Activated naive CD8-positive, alpha-beta T cell treated with anti-CD3 and anti-CD28 coated beads for 36 hours (primary cell): ENCODE measurements around the gene MEGF10. TPM values are rescaled to one million over a fixed set of nuclear protein-coding genes. Genes with fewer than 3 reads are reported as not detected.

ENCODE experiments used
- DNase-seq: peaks from one replicate; pipeline ENCODE4 v3.0.0; 2021
- H3K27ac Mint-ChIP-seq: one replicate; pipeline ENCODE4 v1.8.0; 2022; ENCODE audit warnings: mild to moderate bottlenecking, moderate library complexity, mixed read lengths
- H3K27me3 Mint-ChIP-seq: one replicate; pipeline ENCODE4 v1.8.0; 2022; ENCODE audit warnings: mild to moderate bottlenecking, mixed read lengths
- H3K36me3 Mint-ChIP-seq: one replicate; pipeline ENCODE4 v1.8.0; 2021; ENCODE audit warnings: mild to moderate bottlenecking, mixed read lengths
- H3K4me1 Mint-ChIP-seq: one replicate; pipeline ENCODE4 v1.8.0; 2021; ENCODE audit warnings: mixed read lengths
- H3K4me3 Mint-ChIP-seq: one replicate; pipeline ENCODE4 v1.8.0; 2022; ENCODE audit warnings: mild to moderate bottlenecking, moderate library complexity, mixed read lengths
- H3K9me3 Mint-ChIP-seq: one replicate; pipeline ENCODE4 v1.8.0; 2022; ENCODE audit warnings: mixed read lengths
- total RNA-seq, 2 experiments: library from RNA; stranded (reverse); gene quantifications; one replicate each; pipeline ENCODE4 v1.2.3, GENCODE V29; 2021

The MEGF10 gene
- total RNA-seq, 2 experiments from 2014 or later = not detected

- no peaks in the 10 kb centered on the region for H3K4me1 Mint-ChIP-seq
- H3K9me3 Mint-ChIP-seq = no peaks in the 10 kb centered on the region
- no peak overlapping the region for H3K27ac Mint-ChIP-seq
- no peak for DNase-seq
- peaks cover 17% of the 10 kb centered on the region for H3K27me3 Mint-ChIP-seq
- H3K4me3 Mint-ChIP-seq = no peak overlapping the region
- no peaks in the 10 kb centered on the region for H3K36me3 Mint-ChIP-seq
These were observed 68.1 kb downstream of the MEGF10 start for GRCh38 chr5:127358740-127359139.

- no peak for DNase-seq
- Mint-ChIP-seq H3K27me3 (peaks cover 23% of the 10 kb centered on the region), H3K4me3 (no peak overlapping the region), H3K27ac (no peak overlapping the region), H3K4me1 (no peaks in the 10 kb centered on the region), H3K36me3 (no peaks in the 10 kb centered on the region), H3K9me3 (no peaks in the 10 kb centered on the region)
These were observed 68.9 kb downstream of the MEGF10 start for GRCh38 chr5:127359502-127359901.

- Mint-ChIP-seq H3K9me3 (no peaks in the 10 kb centered on the region), H3K27ac (no peak overlapping the region), H3K27me3 (peaks cover 36% of the 10 kb centered on the region), H3K36me3 (no peaks in the 10 kb centered on the region), H3K4me3 (no peak overlapping the region), H3K4me1 (no peaks in the 10 kb centered on the region)
- DNase-seq = no peak
These were observed 72.8 kb downstream of the MEGF10 start for GRCh38 chr5:127363403-127363802.

GRCh38 chr5:127367029-127367428, 76.4 kb downstream of the MEGF10 start:
- Mint-ChIP-seq H3K9me3 (no peaks in the 10 kb centered on the region), H3K4me3 (no peak overlapping the region), H3K27ac (no peak overlapping the region), H3K4me1 (no peaks in the 10 kb centered on the region), H3K27me3 (peaks cover 36% of the 10 kb centered on the region), H3K36me3 (no peaks in the 10 kb centered on the region)
- no peak for DNase-seq

GRCh38 chr5:127367946-127368465, 77.4 kb downstream of the MEGF10 start:
- Mint-ChIP-seq H3K27ac (no peak overlapping the region), H3K27me3 (peaks cover 40% of the 10 kb centered on the region), H3K4me1 (no peaks in the 10 kb centered on the region), H3K4me3 (no peak overlapping the region), H3K9me3 (no peaks in the 10 kb centered on the region), H3K36me3 (no peaks in the 10 kb centered on the region)
- no peak for DNase-seq

GRCh38 chr5:127369796-127370195, 79.2 kb downstream of the MEGF10 start:
- Mint-ChIP-seq H3K27me3 (peaks cover 31% of the 10 kb centered on the region), H3K4me3 (no peak overlapping the region), H3K9me3 (peaks cover 1% of the 10 kb centered on the region), H3K27ac (no peak overlapping the region), H3K4me1 (no peaks in the 10 kb centered on the region), H3K36me3 (no peaks in the 10 kb centered on the region)
- DNase-seq = no peak

- Mint-ChIP-seq H3K36me3 (no peaks in the 10 kb centered on the region), H3K4me1 (no peaks in the 10 kb centered on the region), H3K27ac (no peak overlapping the region), H3K9me3 (peaks cover 3% of the 10 kb centered on the region), H3K27me3 (peaks cover 28% of the 10 kb centered on the region), H3K4me3 (no peak overlapping the region)
- DNase-seq = no peak
These were observed 80.0 kb downstream of the MEGF10 start for GRCh38 chr5:127370631-127371030.

- DNase-seq = no peak
- no peaks in the 10 kb centered on the region for H3K4me1 Mint-ChIP-seq
- peaks cover 3% of the 10 kb centered on the region for H3K9me3 Mint-ChIP-seq
These were observed 83.4 kb downstream of the MEGF10 start for GRCh38 chr5:127373858-127374491.

GRCh38 chr5:127375124-127375523, 84.5 kb downstream of the MEGF10 start:
- H3K27ac Mint-ChIP-seq = no peak overlapping the region
- H3K36me3 Mint-ChIP-seq = no peaks in the 10 kb centered on the region
- H3K4me3 Mint-ChIP-seq = no peak overlapping the region
- peaks cover 3% of the 10 kb centered on the region for H3K9me3 Mint-ChIP-seq
- H3K27me3 Mint-ChIP-seq = peaks cover 17% of the 10 kb centered on the region
- no peaks in the 10 kb centered on the region for H3K4me1 Mint-ChIP-seq
- DNase-seq = no peak

More at GRCh38 chr5:127373858-127374491, 83.4 kb downstream of the MEGF10 start:
- Mint-ChIP-seq H3K4me3 (no peak overlapping the region), H3K27ac (no peak overlapping the region), H3K36me3 (no peaks in the 10 kb centered on the region), H3K27me3 (peaks cover 13% of the 10 kb centered on the region)

- peaks cover 3% of the 10 kb centered on the region for H3K9me3 Mint-ChIP-seq
These were observed 85.0 kb downstream of the MEGF10 start for GRCh38 chr5:127375544-127376091.

GRCh38 chr5:127377651-127378050, 87.1 kb downstream of the MEGF10 start:
- no peak for DNase-seq
- Mint-ChIP-seq H3K4me1 (no peaks in the 10 kb centered on the region), H3K36me3 (no peaks in the 10 kb centered on the region), H3K9me3 (peaks cover 3% of the 10 kb centered on the region), H3K27ac (no peak overlapping the region), H3K4me3 (no peak overlapping the region), H3K27me3 (peaks cover 8% of the 10 kb centered on the region)

More at GRCh38 chr5:127375544-127376091, 85.0 kb downstream of the MEGF10 start:
- H3K27ac Mint-ChIP-seq = no peak overlapping the region
- no peak overlapping the region for H3K4me3 Mint-ChIP-seq
- no peaks in the 10 kb centered on the region for H3K36me3 Mint-ChIP-seq
- DNase-seq = no peak
- peaks cover 17% of the 10 kb centered on the region for H3K27me3 Mint-ChIP-seq
- H3K4me1 Mint-ChIP-seq = no peaks in the 10 kb centered on the region

- Mint-ChIP-seq H3K4me3 (no peak overlapping the region), H3K36me3 (no peaks in the 10 kb centered on the region), H3K27me3 (no peaks in the 10 kb centered on the region), H3K9me3 (no peaks in the 10 kb centered on the region), H3K27ac (no peak overlapping the region), H3K4me1 (no peaks in the 10 kb centered on the region)
- DNase-seq = no peak
These were observed 95.3 kb downstream of the MEGF10 start for GRCh38 chr5:127385936-127386335.

- DNase-seq = no peak
- H3K4me3 Mint-ChIP-seq = no peak overlapping the region
These were observed 96.0 kb downstream of the MEGF10 start for GRCh38 chr5:127386557-127386956.

GRCh38 chr5:127389601-127390000, 99.0 kb downstream of the MEGF10 start:
- H3K27ac Mint-ChIP-seq = no peak overlapping the region
- no peak overlapping the region for H3K4me3 Mint-ChIP-seq
- DNase-seq = no peak
- H3K9me3 Mint-ChIP-seq = no peaks in the 10 kb centered on the region
- H3K36me3 Mint-ChIP-seq = no peaks in the 10 kb centered on the region
- no peaks in the 10 kb centered on the region for H3K4me1 Mint-ChIP-seq
- H3K27me3 Mint-ChIP-seq = no peaks in the 10 kb centered on the region

More at GRCh38 chr5:127386557-127386956, 96.0 kb downstream of the MEGF10 start:
- Mint-ChIP-seq H3K9me3 (no peaks in the 10 kb centered on the region), H3K36me3 (no peaks in the 10 kb centered on the region), H3K4me1 (no peaks in the 10 kb centered on the region), H3K27me3 (no peaks in the 10 kb centered on the region), H3K27ac (no peak overlapping the region)

- H3K9me3 Mint-ChIP-seq = no peaks in the 10 kb centered on the region
- H3K36me3 Mint-ChIP-seq = no peaks in the 10 kb centered on the region
- no peak overlapping the region for H3K27ac Mint-ChIP-seq
- no peak overlapping the region for H3K4me3 Mint-ChIP-seq
- H3K4me1 Mint-ChIP-seq = no peaks in the 10 kb centered on the region
- H3K27me3 Mint-ChIP-seq = peaks cover 5% of the 10 kb centered on the region
- DNase-seq = no peak
These were observed 102.2 kb downstream of the MEGF10 start for GRCh38 chr5:127392762-127393161.
